Kasumi-1 (cell line): ENCODE results near the gene PPFIA1.
"Not testable (repeated sequence)": the region's sequence is repeated elsewhere in the genome, so short reads cannot be mapped to it uniquely, and the experiment has no call there.

Experiments used
- DNase-seq, 2 experiments: peaks; one replicate each; lab custom pipeline; 2025; lab: John Stamatoyannopoulos, UW

PPFIA1 gene

GRCh38 chr11:70359451-70360205 lies 89.1 kb downstream of the PPFIA1 start:
- no peak for DNase-seq

- no peak for DNase-seq
Observed at GRCh38 chr11:70360211-70360610, 89.7 kb downstream of the PPFIA1 start.

GRCh38 chr11:70364178-70364577 lies 93.7 kb downstream of the PPFIA1 start:
- DNase-seq, result no peak

GRCh38 chr11:70364745-70365543 lies 94.5 kb downstream of the PPFIA1 start:
- peak; percentile 64 to 67 for DNase-seq

GRCh38 chr11:70365544-70365927 lies 95.0 kb downstream of the PPFIA1 start:
- peak in 1 of 2 experiments; percentile 30 for DNase-seq

- DNase-seq, result no peak
Observed at GRCh38 chr11:70367071-70367470, 96.6 kb downstream of the PPFIA1 start.

GRCh38 chr11:70368961-70369360 lies 98.5 kb downstream of the PPFIA1 start:
- DNase-seq, result no peak

- DNase-seq, result no peak
Observed at GRCh38 chr11:70371241-70371640, 100.8 kb downstream of the PPFIA1 start.

GRCh38 chr11:70372076-70372475 lies 101.6 kb downstream of the PPFIA1 start:
- no peak for DNase-seq

- no peak for DNase-seq
Observed at GRCh38 chr11:70376621-70377020, 106.1 kb downstream of the PPFIA1 start.

- DNase-seq, result no peak
Observed at GRCh38 chr11:70377645-70378044, 107.2 kb downstream of the PPFIA1 start.

- DNase-seq, result no peak
Observed at GRCh38 chr11:70378506-70379134, 108.1 kb downstream of the PPFIA1 start.

- no peak for DNase-seq
Observed at GRCh38 chr11:70381350-70381749, 110.9 kb downstream of the PPFIA1 start.

GRCh38 chr11:70381872-70382861 lies 111.7 kb downstream of the PPFIA1 start:
- DNase-seq, result no peak

- no peak for DNase-seq
Observed at GRCh38 chr11:70383664-70384565, 113.4 kb downstream of the PPFIA1 start.

- DNase-seq, result no peak
Observed at GRCh38 chr11:70384566-70385152, 114.2 kb downstream of the PPFIA1 start.

- no peak for DNase-seq
Observed at GRCh38 chr11:70387564-70387963, 117.1 kb downstream of the PPFIA1 start.

GRCh38 chr11:70389201-70389600 lies 118.7 kb downstream of the PPFIA1 start:
- DNase-seq, result no peak

GRCh38 chr11:70390882-70391281 lies 120.4 kb downstream of the PPFIA1 start:
- not testable (repeated sequence) for DNase-seq
